ENCODE measurements around the gene SNN.
A peak's percentile ranks its signal among the peaks of the same experiment; 100 is the strongest.

SNN gene

DNA sequence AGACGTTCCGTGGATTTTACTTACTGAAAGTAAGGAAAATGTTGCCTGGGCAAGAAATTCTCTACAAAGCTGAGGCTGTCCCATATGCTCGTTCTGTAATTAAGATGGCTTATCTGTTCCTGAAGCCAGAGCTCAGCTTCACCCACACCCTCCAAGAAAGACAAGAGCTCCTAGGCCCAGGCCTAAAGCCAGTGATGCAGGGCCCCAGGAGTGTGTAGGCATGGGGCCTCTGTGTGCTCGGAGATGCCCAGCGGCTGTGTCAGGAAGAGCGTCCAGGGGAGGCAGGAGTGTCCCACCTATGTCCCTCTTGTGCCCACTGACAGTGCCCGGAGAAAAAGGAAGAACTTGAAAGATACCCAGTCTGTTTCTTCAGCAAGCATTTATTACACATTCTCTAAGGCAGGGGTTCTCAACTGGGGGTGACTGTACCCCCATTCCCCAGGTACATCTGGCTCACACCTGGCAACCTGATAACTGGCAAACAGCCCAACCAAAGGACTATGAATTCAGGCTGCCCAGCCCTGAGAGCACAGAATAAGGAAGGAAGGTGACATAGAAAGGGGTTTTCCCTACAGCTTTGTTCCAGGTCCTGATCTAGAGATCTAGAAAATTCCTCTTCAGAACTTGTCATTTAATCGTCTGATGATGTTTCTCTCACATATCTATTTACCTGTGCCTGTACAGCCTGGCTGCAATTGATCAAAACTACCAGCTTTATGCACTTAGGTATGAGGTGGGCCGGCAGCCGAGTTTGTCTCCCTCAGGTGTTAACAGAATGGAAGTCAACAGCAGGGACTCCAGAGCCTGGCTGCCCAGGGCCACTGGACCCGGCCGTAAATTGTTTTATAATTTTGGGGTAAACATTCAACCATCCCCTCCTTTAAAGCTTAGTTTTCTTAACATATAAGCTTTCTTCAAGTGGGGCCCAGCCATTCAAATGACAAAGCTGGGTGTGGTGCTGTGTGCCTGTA is 12.0 kb downstream of the SNN start:
- no peak for DNase-seq (ENCODE audit: low spot score)

DNA sequence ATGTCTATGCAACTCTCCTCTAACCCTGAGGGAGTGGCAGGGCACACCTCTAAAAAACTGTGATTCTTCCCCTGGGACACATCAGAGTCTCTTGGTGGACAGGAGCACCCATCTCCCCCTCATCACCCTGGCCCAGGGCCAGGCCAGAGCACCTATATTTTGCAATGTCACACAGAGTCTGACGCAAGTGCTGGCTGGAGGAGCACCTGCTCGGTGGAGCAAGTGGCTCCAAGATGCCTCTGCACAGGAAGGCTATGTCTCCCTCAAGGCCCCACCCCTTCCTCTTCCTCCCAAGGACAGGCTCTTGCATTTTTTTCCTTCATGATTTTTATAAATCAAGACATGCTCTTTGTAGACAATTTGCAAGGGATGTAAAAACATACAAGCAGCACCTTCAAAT is 13.3 kb downstream of the SNN start:
- DNase-seq (ENCODE audit: low spot score): no peak

GRCh38 chr16:11681976-11682654 is 13.9 kb downstream of the SNN start:
- no peak for DNase-seq (ENCODE audit: low spot score)

- DNase-seq (ENCODE audit: low spot score): no peak
These were observed 14.4 kb downstream of the SNN start for GRCh38 chr16:11682655-11683096.

- no peak for DNase-seq (ENCODE audit: low spot score)
These were observed 14.9 kb downstream of the SNN start for GRCh38 chr16:11683145-11683544.

DNA sequence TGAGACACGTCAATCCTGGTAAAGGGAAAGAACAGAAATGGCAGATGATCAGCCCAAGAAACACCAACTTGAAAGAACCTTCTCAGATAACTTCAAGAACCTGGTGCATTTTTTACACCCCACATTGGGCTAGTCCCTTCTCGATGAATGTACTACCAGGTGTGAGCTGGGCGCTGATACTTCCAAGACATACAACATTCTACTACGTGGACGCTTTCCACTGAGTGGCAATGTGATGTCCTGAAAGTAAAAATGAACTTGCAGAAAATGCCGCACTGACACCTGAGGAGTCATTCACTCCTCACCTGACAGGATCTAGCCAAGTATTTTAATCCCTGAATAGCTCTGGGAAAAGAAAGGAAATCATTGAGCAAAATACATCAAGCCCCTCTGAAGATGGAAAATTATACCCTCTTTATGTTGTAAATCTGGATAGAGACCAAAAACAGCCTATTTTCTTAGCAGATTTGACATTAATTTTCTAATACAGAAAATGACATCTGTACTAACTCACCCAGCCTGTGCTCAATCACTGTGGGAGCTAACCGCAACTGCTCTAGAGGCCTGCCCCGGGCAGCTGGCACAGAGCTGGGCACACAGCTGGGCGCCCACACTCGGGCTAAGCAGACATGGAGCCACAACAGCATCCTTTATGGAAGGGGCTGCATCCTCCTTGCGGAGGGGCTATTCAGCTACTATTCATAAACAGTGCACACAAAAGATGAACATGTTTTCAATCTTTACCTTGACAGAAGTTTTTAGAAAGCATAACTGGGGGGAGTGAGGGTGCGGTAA is 16.2 kb downstream of the SNN start:
- DNase-seq (ENCODE audit: low spot score): no peak

DNA sequence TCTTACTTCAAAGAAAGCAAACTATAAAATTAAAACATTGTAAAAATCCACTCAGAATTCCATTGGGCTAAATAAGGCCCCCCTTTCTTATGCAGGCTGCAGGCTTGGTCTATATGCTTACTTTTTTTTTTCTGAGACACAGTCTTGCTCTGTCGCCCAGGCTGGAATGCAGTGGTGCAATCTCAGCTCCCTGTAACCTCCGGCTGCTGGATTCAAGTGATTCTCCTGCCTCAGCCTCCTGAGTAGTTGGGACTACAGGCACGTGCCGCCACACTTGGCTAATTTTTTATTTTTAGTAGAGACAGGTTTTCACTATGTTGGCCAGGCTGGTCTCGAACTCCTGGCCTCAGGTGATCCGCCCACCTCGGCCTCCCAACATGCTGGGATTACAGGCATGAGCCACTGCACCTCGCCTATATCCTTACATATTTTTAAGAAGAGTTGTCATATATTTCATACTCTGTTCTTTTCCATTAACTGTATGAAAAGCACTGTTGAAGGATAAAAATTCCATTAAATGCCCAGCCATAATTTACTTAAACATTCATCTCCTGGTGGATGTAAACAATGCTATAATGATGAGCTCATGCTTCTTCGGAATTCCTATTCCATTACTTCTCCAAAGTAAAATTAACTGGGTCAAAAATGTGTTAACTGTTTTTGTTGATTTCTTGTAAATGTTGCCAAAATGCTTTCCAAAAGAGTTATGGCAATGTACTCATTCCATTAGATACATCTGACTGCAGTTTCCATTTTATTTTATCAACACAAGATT is 17.8 kb downstream of the SNN start:
- no peak for DNase-seq (ENCODE audit: low spot score)

DNA sequence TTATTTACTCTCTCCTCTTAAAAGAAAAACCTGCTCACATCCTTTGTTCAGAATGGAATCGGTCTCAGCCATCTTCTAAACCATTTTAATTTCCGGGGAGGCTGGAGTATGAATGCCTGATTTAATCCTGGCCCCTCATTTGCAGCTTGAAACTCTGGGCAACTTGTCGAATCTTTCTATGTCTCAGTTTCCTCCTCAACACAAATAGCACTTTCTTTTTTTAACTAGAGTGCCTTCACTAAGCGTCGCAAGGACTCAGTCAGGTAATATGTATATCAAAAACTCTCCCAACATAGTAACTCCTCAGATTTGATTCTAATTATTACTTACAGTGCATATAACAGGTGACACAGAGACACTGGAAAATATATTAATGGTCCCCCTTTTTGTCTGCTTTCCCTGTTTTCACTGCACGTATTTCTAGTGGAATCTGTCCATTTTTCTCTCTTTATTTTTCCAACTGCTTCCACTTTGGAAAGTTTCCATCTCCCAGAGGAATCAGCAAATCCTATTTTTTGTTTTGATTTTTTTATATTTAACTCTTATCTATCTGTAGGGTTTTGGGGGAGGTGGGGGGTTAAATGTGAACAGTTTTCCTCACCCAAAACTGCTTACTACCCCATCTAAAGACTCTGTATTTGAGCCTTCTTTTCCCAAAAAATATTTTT is 18.6 kb downstream of the SNN start:
- no peak for DNase-seq (ENCODE audit: low spot score)

GRCh38 chr16:11687601-11688519 is 19.6 kb downstream of the SNN start:
- DNase-seq (ENCODE audit: low spot score): no peak

- no peak for DNase-seq (ENCODE audit: low spot score)
These were observed 20.2 kb downstream of the SNN start for GRCh38 chr16:11688520-11688886.

DNA sequence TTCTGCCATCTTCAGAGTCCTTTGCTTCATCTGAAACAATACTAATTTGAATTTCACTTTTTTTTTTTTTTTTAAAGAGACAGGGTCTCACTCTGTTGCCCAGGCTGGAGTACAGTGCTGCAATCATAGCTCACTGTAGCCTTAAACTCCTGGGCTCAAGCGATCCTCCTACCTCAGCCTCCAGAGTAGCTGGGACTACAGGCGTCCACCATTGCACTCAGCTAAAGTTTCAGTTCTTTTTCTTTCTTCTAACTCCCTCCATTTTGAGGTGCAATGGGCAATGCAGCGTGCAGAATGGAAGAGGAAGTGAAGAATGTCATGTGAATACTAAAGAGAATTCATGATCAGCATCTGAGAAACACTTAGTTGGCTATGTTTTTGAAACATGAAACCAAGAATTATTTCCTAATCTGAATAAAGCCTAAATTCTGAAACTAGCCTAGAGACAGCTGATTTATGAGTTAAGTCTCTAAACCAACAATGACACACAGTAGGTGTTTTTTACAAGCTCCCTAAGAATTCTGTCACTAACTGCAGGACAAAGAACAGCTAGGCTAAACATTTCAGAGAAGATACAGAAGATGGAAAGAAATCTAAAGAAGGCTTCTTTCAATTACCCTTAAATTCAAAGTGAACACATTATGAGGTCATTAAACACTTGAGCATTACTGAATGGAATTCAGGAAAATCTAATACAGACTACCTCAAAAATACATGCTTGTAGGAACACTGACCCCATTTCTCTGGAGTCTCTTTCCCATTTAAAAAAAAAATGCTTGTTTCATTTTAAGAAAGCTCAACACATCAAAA is 21.0 kb downstream of the SNN start:
- DNase-seq (ENCODE audit: low spot score): no peak

GRCh38 chr16:11691235-11691634 is 23.0 kb downstream of the SNN start:
- DNase-seq (ENCODE audit: low spot score): no peak

- DNase-seq (ENCODE audit: low spot score): no peak
These were observed 23.5 kb downstream of the SNN start for GRCh38 chr16:11691771-11692170.

- no peak for DNase-seq (ENCODE audit: low spot score)
These were observed 23.9 kb downstream of the SNN start for GRCh38 chr16:11692171-11692570.

DNA sequence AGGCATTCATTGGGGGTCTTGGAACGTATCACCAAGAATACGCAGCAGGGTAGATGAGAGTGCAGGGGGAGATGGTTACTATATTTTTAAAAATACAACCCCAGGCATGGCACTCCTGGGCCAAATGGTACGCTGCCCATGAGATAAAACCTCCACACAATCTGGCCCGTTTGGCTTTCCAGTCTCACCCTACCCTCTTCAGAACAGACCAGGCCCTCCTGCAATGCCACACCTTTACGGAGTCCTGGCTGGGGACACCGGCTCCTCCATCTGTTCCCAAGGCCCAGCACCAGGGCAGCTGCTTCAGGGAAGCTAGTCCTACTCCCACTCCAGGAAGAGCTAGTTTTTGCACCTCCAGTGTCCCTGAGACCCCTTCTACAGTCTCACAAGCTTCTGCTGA is 24.4 kb downstream of the SNN start:
- no peak for DNase-seq (ENCODE audit: low spot score)

- DNase-seq (ENCODE audit: low spot score): no peak
These were observed 28.2 kb downstream of the SNN start for GRCh38 chr16:11696266-11697012.

GRCh38 chr16:11697319-11697718 is 29.1 kb downstream of the SNN start:
- peak; percentile 60 for DNase-seq (ENCODE audit: low spot score)

- DNase-seq (ENCODE audit: low spot score): no peak
These were observed 30.0 kb downstream of the SNN start for GRCh38 chr16:11698271-11698689.

Measured in putamen (tissue), 1 donor.